ENCODE measurements around the gene MOSMO. TPM values are rescaled to one million over a fixed set of nuclear protein-coding genes. Genes with fewer than 3 reads are reported as not detected.

MOSMO gene
- total RNA-seq: 14.8 and 17.8 TPM in 2 replicates
- long read RNA-seq, partial matches to known transcripts: 0 of 2 reads
- long read RNA-seq, other reads (novel, unspliced or antisense): 2 of 2 reads

GRCh38 chr16:22007509-22008214, at the start of gene MOSMO:
MOSMO (plus strand) TSS chr16:22008111; CDS start chr16:22008302, 191 bp downstream.
- H3K27ac Mint-ChIP-seq (ENCODE audit: unreplicated experiment): peak within 1 kb of the TSS; percentile 4

GRCh38 chr16:21959050-21959449, 48.9 kb upstream of the MOSMO start:
- Mint-ChIP-seq H3K27ac (ENCODE audit: unreplicated experiment) (no peak overlapping the region), H3K36me3 (ENCODE audit: low read depth) (peaks cover 8% of the 10 kb centered on the region), H3K4me1 (peaks cover 5% of the 10 kb centered on the region), H3K9me3 (no peaks in the 10 kb centered on the region), H3K27me3 (ENCODE audit: low read depth) (no peaks in the 10 kb centered on the region), H3K4me3 (peak overlapping the region; percentile 2)
- DNase-seq (ENCODE audit: low read depth, low spot score): no peak
- TF ChIP-seq CTCF (conservative IDR thresholded peaks at IDR 0.05): no peak

More at GRCh38 chr16:22007509-22008214, at the start of gene MOSMO:
- H3K9me3 Mint-ChIP-seq: no peaks in the 10 kb centered on the region
- peak; percentile 36 for DNase-seq (ENCODE audit: low read depth, low spot score)
- peaks cover 19% of the 10 kb centered on the region for H3K4me1 Mint-ChIP-seq
- H3K4me3 Mint-ChIP-seq: peak within 1 kb of the TSS; percentile 89
- peaks cover 13% of the 10 kb centered on the region for H3K27me3 Mint-ChIP-seq (ENCODE audit: low read depth)
- no peaks in the 10 kb centered on the region for H3K36me3 Mint-ChIP-seq (ENCODE audit: low read depth)
- TF ChIP-seq CTCF (conservative IDR thresholded peaks at IDR 0.05): peak; percentile 34

GRCh38 chr16:21962475-21962874, 45.4 kb upstream of the MOSMO start:
- TF ChIP-seq CTCF (conservative IDR thresholded peaks at IDR 0.05): no peak
- Mint-ChIP-seq H3K4me1 (no peaks in the 10 kb centered on the region), H3K9me3 (no peaks in the 10 kb centered on the region), H3K27me3 (ENCODE audit: low read depth) (no peaks in the 10 kb centered on the region), H3K4me3 (no peak overlapping the region), H3K36me3 (ENCODE audit: low read depth) (peaks cover 10% of the 10 kb centered on the region), H3K27ac (ENCODE audit: unreplicated experiment) (no peak overlapping the region)
- no peak for DNase-seq (ENCODE audit: low read depth, low spot score)

GRCh38 chr16:21963887-21964286, 44.0 kb upstream of the MOSMO start:
- Mint-ChIP-seq H3K36me3 (ENCODE audit: low read depth) (peaks cover 7% of the 10 kb centered on the region), H3K9me3 (no peaks in the 10 kb centered on the region), H3K27me3 (ENCODE audit: low read depth) (no peaks in the 10 kb centered on the region), H3K4me1 (no peaks in the 10 kb centered on the region), H3K27ac (ENCODE audit: unreplicated experiment) (no peak overlapping the region), H3K4me3 (no peak overlapping the region)
- TF ChIP-seq CTCF (conservative IDR thresholded peaks at IDR 0.05): no peak
- no peak for DNase-seq (ENCODE audit: low read depth, low spot score)

GRCh38 chr16:21964353-21964752, 43.6 kb upstream of the MOSMO start:
- peaks cover 6% of the 10 kb centered on the region for H3K36me3 Mint-ChIP-seq (ENCODE audit: low read depth)
- DNase-seq (ENCODE audit: low read depth, low spot score): no peak
- TF ChIP-seq CTCF (conservative IDR thresholded peaks at IDR 0.05): no peak
- no peaks in the 10 kb centered on the region for H3K27me3 Mint-ChIP-seq (ENCODE audit: low read depth)
- no peaks in the 10 kb centered on the region for H3K4me1 Mint-ChIP-seq
- H3K4me3 Mint-ChIP-seq: no peak overlapping the region
- no peaks in the 10 kb centered on the region for H3K9me3 Mint-ChIP-seq
- H3K27ac Mint-ChIP-seq (ENCODE audit: unreplicated experiment): no peak overlapping the region
